Sigmoid colon (tissue), 7 donors: ENCODE measurements around the gene HEXA. TPM values are rescaled to one million over a fixed set of nuclear protein-coding genes. Genes with fewer than 3 reads are reported as not detected.

ENCODE experiments used
- DNase-seq: peaks from one replicate; pipeline ENCODE4 v3.0.0-alpha.2; 2019
- H3K27ac ChIP-seq, 4 donors: fragments of 200-600 bp; sonication (generic); one replicate each; pipeline ENCODE4 v1.5.1; 2016 to 2019; ENCODE audit warnings: mild to moderate bottlenecking in 1 of 4
- H3K27me3 ChIP-seq, 3 donors: fragments of 200-600 bp; sonication (generic); one replicate each; pipeline ENCODE4 v1.5.1; 2019; ENCODE audit warnings: mild to moderate bottlenecking in 1 of 3
- H3K36me3 ChIP-seq, 4 donors: fragments of 200-600 bp; sonication (generic); one replicate each; pipeline ENCODE4 v1.5.1; 2016 to 2019
- H3K4me1 ChIP-seq, 4 donors: fragments of 200-600 bp; sonication (generic); one replicate each; pipeline ENCODE4 v1.5.1; 2017 to 2019
- H3K4me3 ChIP-seq, 4 donors: fragments of 200-600 bp; sonication (generic); one replicate each; pipeline ENCODE4 v1.5.1; 2017 to 2019; ENCODE audit warnings: mild to moderate bottlenecking in 2 of 4, moderate library complexity in 1 of 4
- H3K9me3 ChIP-seq, 4 donors: fragments of 200-600 bp in 3 of 4; sonication (generic) in 3 of 4; one replicate each; pipeline versions ENCODE4 v1.5.1 to v1.6.1; 2013 to 2019
- EP300 ChIP-seq, 4 donors: sonication (generic); formaldehyde crosslinking; IDR thresholded peaks; one replicate each; pipeline ENCODE4 v1.6.1; 2017; ENCODE audit warnings: antibody characterized with exemption in 4 of 4
- POLR2A ChIP-seq, 2 donors: fragments of 450-650 bp; IDR thresholded peaks; one replicate each; pipeline ENCODE4 v1.6.1; 2016; ENCODE audit warnings: antibody characterized with exemption in 2 of 2, mild to moderate bottlenecking in 2 of 2, moderate library complexity in 2 of 2
- POLR2AphosphoS5 ChIP-seq, 4 donors: sonication (generic); formaldehyde crosslinking; IDR thresholded peaks; one replicate each; pipeline ENCODE4 v1.6.1; 2017; ENCODE audit warnings: antibody characterized with exemption in 4 of 4
- WGBS, 2 donors: extraction: QIAGEN DNeasy Blood & Tissue Kit; methylation state at CpG; one replicate each; pipeline ENCODE4 v1.1.7; 2013; 5-methylcytosine and 5-hydroxymethylcytosine counted together
- intact Hi-C: fragments of 100-400 bp; cut with DNase I; formaldehyde crosslinking; loops from one replicate; pipeline ENCODE4 v1.15.1; 2023
- polyA plus RNA-seq, 3 donors: library from polyadenylated mRNA; stranded (reverse); fragments of 200-250 nt; gene quantifications; one replicate each; pipeline ENCODE4 v1.2.3, GENCODE V29; 2013
- total RNA-seq, 4 donors: library from RNA; depleted of rRNA; stranded (reverse); fragments of >200 nt; gene quantifications; one replicate each; pipeline ENCODE4 v1.1.0, GENCODE V29; 2016
- TF ChIP-seq, protein P1 (sequence below), 4 experiments: fragments of 450-650 bp in 3 of 4; fragments of 200-600 bp in 1 of 4; IDR thresholded peaks; one replicate each; pipeline ENCODE4 v1.5.1; 2016 to 2019; ENCODE audit warnings: antibody characterized with exemption in 4 of 4, mild to moderate bottlenecking in 3 of 4, moderate library complexity in 2 of 4
- donor health status: healthy with polysubstance abuse.
- donor health status: Bipolar disorder and iron deficiency.
- donor health status: healthy.

The HEXA gene
- total and polyA plus RNA-seq, 7 donors: 35.4 to 80.0 (median 58.3) TPM

DNA sequence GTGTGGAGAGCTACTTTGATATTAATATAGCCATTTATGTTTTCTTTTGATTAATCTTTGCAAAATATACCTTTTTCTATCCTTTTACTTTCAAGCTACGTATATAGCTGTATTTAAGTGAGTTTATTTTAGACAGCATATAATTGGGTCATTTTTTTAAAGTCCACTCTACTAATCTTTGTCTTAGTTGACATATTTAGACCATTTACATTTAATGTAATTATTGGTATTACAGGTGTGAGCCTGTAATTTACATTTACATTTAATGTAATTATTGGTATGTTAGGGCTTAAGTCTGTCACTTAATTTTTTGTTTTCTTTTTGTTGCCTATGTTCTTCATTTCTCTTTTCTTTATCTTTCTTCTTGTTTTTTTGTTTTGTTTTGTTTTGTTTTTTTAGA lies 52.1 kb downstream of the HEXA start:
- WGBS, 2 donors: 100% methylated on average over 1 of the region's 1 CpG
- TF ChIP-seq EP300 (IDR thresholded peaks at IDR 0.05) (no peak), POLR2A (IDR thresholded peaks at IDR 0.05) (no peak), POLR2AphosphoS5 (IDR thresholded peaks at IDR 0.05) (no peak)
- TF ChIP-seq, protein P1, sequence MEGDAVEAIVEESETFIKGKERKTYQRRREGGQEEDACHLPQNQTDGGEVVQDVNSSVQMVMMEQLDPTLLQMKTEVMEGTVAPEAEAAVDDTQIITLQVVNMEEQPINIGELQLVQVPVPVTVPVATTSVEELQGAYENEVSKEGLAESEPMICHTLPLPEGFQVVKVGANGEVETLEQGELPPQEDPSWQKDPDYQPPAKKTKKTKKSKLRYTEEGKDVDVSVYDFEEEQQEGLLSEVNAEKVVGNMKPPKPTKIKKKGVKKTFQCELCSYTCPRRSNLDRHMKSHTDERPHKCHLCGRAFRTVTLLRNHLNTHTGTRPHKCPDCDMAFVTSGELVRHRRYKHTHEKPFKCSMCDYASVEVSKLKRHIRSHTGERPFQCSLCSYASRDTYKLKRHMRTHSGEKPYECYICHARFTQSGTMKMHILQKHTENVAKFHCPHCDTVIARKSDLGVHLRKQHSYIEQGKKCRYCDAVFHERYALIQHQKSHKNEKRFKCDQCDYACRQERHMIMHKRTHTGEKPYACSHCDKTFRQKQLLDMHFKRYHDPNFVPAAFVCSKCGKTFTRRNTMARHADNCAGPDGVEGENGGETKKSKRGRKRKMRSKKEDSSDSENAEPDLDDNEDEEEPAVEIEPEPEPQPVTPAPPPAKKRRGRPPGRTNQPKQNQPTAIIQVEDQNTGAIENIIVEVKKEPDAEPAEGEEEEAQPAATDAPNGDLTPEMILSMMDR (IDR thresholded peaks at IDR 0.05): no peak
- no peak overlapping the region for H3K4me3 ChIP-seq
- no peak for DNase-seq
- no peaks in the 10 kb centered on the region for H3K9me3 ChIP-seq
- H3K27me3 ChIP-seq: no peaks in the 10 kb centered on the region
- peaks cover 0 to 10% (median 6%) of the 10 kb centered on the region in 4 donors for H3K36me3 ChIP-seq
- intact Hi-C loops: no loop called here
- H3K27ac ChIP-seq: no peak overlapping the region
- peaks cover 0 to 18% (median 12%) of the 10 kb centered on the region in 4 donors for H3K4me1 ChIP-seq

DNA sequence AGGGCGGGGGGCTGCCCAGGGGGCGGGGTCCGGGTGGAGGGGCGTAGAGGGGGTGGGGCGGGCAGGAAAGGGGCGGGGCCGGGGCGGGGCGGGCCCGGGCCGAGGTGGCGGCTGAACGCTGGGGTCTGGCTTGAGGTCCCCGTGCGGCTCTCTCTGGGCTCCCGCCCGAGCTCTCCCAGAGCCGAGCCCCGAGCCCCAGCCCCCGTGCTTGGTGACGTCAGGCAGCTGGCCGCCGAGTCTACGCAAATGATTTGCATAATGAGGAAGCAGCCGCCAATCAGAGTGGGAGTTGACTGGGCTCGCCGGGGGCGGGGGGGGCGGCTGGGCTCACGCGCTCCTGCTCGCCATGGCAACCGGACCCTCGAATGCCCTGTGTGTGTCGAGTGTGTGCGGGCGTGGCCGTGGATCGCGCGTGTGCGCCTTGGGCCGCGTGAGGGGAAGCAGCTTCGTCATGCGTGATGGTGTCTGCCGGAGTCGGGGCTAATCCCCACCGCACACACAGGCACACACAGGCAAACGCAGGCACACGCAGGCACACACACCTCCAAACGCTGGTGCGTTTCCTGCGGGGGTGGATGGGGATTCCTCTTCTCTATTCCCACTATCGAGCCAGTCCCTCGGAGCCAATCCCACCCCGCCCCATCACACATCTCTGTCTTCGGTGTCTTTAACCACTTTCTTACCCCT lies 55.7 kb downstream of the HEXA start, which contains the start of gene CELF6:
Gene CELF6, minus strand, starts transcription at position 173 of the 687 bp plus-strand sequence. CDS start 283 bp downstream, outside the sequence.
- 0 to 1% methylated on average over 55 to 58 of the region's 58 CpGs for WGBS, 2 donors
- DNase-seq: peak; percentile 75
- Histone ChIP-seq H3K4me3 (peak within 1 kb of the TSS; percentile 6 to 57 (median 47)), H3K27ac (no peak within 1 kb of the TSS), H3K4me1 (peaks cover 0 to 18% (median 12%) of the 10 kb centered on the region in 4 donors), H3K27me3 (no peaks in the 10 kb centered on the region), H3K36me3 (no peaks in the 10 kb centered on the region), H3K9me3 (no peaks in the 10 kb centered on the region)
- TF ChIP-seq, protein P1 (IDR thresholded peaks at IDR 0.05): no peak
- TF ChIP-seq POLR2AphosphoS5 (IDR thresholded peaks at IDR 0.05) (no peak), EP300 (IDR thresholded peaks at IDR 0.05) (no peak), POLR2A (IDR thresholded peaks at IDR 0.05) (no peak)
- intact Hi-C loops: no loop called here

DNA sequence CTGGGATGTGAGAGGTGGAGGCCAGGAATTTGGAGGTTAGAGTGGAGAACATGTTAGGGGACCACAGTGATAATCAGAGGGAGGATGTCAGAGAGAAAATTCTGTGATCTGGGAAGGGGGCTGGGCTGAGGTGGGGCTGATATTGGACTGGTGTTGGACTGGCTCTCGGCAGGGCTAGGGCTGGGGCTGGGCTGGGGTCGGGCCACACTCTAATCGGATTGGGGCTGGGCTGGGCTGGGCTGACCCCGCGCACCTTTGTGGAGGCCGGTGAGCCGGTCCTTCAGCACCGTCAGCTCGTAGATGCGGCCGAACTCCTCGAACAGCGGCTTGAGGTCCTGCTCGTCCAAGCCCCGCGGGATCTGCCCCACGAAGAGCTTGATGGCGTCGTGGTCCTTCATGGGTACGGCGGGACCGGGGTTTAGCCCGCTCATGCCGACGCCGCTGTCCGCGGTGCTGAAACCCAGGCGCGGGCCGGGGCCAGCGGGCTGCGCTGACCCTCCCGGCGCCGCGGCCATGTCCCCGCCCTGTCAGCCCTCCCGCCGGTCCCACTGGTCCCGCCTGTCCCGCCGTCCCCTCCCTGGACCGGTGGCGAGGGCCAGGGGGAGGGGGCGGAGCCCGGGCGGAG lies 56.3 kb downstream of the HEXA start:
- WGBS, 2 donors: 10 to 12% methylated on average over 46 to 48 of the region's 48 CpGs
- Histone ChIP-seq H3K9me3 (no peaks in the 10 kb centered on the region), H3K27ac (no peak overlapping the region), H3K4me1 (peaks cover 0 to 18% (median 12%) of the 10 kb centered on the region in 4 donors), H3K36me3 (no peaks in the 10 kb centered on the region), H3K4me3 (peak overlapping the region; percentile 6 to 57 (median 47)), H3K27me3 (no peaks in the 10 kb centered on the region)
- intact Hi-C loops: no loop called here
- TF ChIP-seq, protein P1 (IDR thresholded peaks at IDR 0.05): no peak
- TF ChIP-seq EP300 (IDR thresholded peaks at IDR 0.05) (no peak), POLR2A (IDR thresholded peaks at IDR 0.05) (no peak), POLR2AphosphoS5 (IDR thresholded peaks at IDR 0.05) (no peak)
- DNase-seq: peak; percentile 68

DNA sequence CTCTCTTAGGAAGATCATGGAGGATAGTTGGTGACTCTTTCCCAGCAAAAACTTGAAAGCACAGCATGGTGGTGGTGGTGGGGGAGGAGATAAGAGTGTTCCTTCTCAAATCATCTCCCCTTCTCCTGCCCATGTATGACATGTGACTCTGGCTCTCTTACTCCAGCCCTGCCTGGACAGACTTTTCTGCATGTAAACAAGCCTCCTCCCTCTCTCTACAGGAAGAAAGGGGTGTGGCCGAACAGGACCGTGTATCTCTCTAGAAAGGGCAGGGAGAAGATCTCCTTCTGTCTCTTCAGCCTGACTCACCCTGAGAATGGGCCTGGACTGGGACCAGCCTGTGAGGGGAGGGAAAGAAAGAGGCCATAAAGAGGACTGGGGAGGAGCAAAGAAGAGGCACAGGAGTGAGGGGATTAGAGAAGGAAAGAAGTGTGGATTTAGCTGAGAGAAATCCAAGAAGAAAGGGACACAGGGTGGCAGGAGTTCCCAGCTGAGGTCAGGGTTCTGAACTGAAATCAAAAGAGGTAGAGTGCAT lies 57.3 kb downstream of the HEXA start:
- peak; percentile 19 for DNase-seq
- intact Hi-C loops: no loop called here
- TF ChIP-seq POLR2AphosphoS5 (IDR thresholded peaks at IDR 0.05): no peak
- no peak for TF ChIP-seq POLR2A (IDR thresholded peaks at IDR 0.05)
- TF ChIP-seq, protein P1 (IDR thresholded peaks at IDR 0.05): no peak
- no peak for TF ChIP-seq EP300 (IDR thresholded peaks at IDR 0.05)
- Histone ChIP-seq H3K4me1 (peaks cover 0 to 18% (median 12%) of the 10 kb centered on the region in 4 donors), H3K9me3 (no peaks in the 10 kb centered on the region), H3K27ac (no peak overlapping the region), H3K36me3 (no peaks in the 10 kb centered on the region), H3K4me3 (no peak overlapping the region), H3K27me3 (no peaks in the 10 kb centered on the region)
- WGBS, 2 donors: 13 to 37% methylated on average over 2 of the region's 2 CpGs
